Superior temporal gyrus (tissue), 1 donor: ENCODE data around the gene GPATCH8.
A peak's percentile ranks its signal among the peaks of the same experiment; 100 is the strongest.

Experiments used
- DNase-seq: peaks from one replicate; pipeline ENCODE4 v3.0.0-alpha.2; 2016; ENCODE audit errors: extremely low spot score

GPATCH8 gene

DNA sequence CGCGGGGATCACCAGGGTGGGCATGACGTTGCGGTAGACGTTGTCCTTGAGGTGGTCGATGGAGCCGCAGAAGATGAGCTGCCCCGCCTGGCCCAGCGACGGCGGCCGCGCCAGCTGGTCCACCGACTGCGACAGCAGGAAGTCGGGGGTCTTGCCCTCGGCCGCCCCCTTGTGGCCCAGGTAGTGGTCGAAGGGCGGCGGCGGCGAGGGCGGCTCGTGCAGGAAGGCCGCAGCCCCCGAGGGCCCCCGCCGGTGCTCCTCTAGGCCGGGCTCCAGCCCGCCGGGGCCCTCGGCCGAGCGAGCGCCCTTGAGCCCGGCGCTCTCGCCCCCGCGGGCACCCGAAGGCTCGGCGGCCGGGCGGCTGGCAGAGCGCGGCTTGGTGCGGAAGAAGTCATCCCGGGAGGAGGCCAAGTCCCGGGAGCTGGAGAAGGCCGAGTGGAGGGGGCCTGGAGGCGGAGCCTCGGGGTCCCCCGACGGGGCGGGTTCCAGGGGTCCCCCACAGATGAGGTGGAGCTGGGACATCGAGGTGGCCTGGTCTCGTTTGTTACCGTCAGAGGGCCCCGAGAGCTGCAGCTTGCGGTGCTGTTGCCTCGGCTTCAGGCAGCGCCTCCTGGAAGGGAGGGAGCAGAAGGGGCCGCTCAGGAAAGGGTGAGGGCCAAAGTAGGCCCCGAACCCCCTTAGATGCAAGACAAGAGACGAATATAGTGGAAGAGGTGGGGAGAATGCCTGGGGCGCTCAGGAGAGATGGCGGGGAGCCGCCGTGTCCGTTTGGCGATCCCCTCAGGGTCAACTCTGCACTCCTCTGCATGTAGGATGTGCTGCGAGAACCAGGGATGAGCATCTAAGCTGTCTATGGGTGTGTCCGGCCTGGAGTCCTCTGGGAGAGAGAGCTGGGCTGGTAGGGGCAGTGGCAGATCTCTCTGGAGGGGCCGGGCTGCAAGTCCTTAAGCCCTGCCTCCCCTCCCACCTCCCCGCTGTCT is 148.3 kb downstream of the GPATCH8 start:
- DNase-seq, result no peak

DNA sequence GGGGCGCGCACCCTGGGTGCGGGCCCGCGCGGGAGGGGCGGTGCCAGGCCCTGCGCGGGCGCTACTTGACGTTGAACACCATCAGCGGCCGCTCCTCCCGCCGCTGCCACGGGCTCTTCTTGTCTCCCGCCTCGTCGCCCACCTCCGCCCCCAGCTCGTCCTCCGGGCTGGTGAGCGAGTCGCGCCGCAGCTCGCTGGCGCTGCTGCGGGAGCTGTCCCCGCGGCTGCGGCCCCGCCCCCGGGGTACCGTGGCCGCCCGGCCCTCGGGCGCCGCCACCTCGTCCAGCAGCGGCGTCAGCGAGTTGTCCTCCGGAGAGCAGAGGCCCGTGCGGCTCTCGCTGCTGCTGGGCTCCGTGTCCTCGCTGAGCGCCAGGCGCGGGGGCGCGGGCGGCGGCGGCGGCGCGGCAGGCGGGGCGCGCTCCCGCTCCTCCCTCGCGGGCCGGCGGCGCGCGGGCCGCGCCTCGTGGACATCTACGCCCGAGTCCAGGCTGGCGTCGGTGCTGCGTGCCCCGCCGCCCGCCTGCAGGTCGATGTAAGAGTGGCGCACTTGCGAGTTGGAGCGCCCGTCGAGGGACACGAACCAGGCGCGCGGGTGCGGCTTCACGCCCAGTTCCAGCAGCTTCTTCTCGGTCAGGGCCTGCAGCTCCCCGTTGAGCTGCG is 149.4 kb downstream of the GPATCH8 start:
- no peak for DNase-seq

DNA sequence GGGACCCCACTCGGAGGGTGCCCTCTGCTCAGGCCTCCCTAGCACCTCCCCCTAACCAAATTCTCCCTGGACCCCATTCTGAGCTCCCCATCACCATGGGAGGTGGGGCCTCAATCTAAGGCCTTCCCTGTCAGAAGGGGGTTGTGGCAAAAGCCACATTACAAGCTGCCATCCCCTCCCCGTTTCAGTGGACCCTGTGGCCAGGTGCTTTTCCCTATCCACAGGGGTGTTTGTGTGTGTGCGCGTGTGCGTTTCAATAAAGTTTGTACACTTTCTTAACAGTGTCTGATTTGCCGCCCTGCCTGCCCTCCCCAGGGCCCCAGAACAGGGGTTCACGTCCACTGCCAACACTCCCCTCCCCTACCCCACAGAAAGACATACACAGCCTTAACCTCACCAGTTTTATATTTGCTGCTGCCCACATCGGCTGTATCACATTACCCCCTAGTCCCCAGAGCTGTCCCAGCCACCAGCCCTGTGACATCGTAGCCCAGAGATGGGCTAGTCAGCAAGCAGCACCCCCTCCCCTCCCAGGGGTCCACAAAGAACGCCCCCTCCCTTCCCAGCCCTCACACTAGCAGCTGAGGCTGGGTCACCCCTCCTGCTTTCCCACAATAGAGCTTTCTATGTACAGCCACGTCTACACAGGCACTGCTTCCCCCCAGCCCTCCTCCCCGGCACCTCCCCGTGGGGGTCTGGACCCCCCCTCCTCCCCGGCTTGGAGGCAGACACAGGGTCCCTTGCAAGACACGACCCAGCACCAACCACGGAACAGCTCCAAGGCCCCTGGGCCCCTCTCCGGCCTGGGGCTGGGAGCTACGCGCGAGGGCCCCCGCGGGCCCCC is 150.2 kb downstream of the GPATCH8 start:
- no peak for DNase-seq

DNA sequence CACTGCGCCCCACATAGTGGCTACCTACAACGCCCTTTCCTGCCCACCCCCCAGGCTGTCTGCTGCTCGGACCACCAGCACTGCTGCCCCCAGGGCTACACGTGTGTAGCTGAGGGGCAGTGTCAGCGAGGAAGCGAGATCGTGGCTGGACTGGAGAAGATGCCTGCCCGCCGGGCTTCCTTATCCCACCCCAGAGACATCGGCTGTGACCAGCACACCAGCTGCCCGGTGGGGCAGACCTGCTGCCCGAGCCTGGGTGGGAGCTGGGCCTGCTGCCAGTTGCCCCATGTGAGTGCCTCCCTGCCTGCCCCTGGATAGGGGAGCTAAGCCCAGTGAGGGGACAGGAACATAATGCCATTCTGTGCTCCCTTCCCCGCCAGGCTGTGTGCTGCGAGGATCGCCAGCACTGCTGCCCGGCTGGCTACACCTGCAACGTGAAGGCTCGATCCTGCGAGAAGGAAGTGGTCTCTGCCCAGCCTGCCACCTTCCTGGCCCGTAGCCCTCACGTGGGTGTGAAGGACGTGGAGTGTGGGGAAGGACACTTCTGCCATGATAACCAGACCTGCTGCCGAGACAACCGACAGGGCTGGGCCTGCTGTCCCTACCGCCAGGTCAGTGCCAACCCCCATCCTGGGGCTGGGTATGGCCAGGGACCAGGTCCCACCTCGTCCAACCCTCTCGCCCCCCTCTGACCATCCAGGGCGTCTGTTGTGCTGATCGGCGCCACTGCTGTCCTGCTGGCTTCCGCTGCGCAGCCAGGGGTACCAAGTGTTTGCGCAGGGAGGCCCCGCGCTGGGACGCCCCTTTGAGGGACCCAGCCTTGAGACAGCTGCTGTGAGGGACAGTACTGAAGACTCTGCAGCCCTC is 151.0 kb downstream of the GPATCH8 start:
- no peak for DNase-seq

DNA sequence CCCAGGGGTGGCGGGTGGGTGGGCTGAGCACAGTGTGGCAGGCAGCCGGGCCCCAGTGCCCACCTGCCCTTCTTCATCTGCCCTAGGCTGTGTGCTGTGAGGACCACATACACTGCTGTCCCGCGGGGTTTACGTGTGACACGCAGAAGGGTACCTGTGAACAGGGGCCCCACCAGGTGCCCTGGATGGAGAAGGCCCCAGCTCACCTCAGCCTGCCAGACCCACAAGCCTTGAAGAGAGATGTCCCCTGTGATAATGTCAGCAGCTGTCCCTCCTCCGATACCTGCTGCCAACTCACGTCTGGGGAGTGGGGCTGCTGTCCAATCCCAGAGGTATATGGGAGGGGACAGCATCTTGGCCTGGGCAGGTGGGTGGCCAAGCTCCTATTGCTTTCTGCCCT is 151.7 kb downstream of the GPATCH8 start:
- DNase-seq, result no peak

DNA sequence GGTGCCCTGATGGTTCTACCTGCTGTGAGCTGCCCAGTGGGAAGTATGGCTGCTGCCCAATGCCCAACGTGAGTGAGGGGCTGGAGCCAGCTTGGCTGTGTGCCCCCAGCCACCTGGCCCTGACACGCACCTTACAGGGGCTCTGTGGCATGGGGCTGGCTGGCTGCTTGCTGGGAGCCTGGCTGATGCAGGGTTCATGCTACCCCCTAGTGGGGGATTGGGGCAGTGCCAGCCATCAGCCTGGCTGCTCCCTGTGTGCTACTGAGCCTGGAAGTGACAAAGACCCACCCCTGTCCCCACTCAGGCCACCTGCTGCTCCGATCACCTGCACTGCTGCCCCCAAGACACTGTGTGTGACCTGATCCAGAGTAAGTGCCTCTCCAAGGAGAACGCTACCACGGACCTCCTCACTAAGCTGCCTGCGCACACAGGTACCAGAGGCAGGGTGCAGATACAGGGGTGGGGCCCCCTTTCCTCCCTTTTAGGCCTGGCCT is 152.4 kb downstream of the GPATCH8 start:
- peak; percentile 79 for DNase-seq

DNA sequence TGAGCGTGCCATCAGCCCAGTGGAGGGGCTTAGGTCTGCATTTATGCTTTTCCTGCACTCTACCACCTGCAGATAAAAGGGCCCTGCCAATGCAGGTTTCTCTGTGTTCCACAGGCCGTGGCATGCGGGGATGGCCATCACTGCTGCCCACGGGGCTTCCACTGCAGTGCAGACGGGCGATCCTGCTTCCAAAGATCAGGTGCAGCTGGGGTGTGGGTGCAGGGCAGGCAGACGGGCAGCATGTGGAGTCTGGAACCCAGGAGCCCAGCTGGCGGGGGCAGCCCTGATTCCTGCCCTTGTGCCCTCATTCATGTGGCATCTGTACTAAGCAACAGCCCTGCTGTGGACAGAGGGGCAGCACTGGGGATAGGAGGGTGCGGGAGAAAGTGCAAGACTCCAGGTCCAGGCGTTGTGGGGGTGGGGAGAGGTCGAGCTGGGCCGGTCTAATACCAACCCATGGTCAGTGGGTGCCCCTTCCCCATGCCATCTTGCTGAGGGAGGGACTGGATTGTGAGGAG is 153.6 kb downstream of the GPATCH8 start:
- no peak for DNase-seq

DNA sequence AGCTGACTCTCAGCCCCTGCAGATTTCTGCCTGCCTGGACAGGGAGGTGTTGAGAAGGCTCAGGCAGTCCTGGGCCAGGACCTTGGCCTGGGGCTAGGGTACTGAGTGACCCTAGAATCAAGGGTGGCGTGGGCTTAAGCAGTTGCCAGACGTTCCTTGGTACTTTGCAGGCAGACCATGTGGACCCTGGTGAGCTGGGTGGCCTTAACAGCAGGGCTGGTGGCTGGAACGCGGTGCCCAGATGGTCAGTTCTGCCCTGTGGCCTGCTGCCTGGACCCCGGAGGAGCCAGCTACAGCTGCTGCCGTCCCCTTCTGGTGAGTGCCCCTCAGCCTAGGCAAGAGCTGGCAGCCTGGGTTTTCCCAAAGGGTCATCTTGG is 154.2 kb downstream of the GPATCH8 start:
- DNase-seq, result no peak

DNA sequence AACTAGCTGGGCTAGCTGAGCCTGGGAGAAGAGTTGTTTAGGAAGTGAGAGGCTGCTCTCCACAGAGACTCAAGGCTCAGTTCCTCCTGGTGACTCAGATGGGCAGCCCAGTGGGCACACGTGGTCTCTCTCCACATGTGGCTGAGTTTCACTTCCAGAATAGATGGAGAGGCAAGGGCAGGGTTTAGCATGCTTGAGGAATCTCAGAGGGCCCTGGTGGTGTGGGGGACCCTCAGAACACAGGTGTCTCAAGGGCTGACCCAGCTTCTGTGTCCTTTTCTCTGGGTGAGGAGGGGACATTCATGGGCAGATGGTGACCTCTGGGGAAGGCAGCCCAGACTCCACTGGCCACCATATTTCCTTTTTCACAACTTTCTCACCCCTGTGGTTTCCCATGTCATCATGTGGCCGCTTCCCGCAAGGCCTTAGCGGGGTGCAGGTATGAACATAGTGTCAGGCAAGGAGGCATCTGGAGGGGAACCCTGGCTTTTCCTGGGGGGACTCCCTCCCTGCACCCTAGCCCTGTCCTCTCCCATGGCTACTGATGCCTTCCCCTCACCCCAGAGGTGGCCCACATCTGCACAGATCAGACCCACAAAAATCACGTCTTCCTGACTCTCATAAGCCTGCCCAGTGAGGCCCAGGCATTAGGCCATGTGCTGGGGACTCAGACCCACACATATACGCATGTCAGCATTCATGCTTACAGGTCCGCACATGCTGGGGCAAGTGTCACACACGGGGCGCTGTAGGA is 154.8 kb downstream of the GPATCH8 start:
- DNase-seq, result peak; percentile 29
